ENCODE results near the gene FOXO3. TPM values are rescaled to one million over a fixed set of nuclear protein-coding genes. Genes with fewer than 3 reads are reported as not detected.

Gene FOXO3
- total RNA-seq, 2 donors from 2014 or later: 108 to 144 TPM

DNA sequence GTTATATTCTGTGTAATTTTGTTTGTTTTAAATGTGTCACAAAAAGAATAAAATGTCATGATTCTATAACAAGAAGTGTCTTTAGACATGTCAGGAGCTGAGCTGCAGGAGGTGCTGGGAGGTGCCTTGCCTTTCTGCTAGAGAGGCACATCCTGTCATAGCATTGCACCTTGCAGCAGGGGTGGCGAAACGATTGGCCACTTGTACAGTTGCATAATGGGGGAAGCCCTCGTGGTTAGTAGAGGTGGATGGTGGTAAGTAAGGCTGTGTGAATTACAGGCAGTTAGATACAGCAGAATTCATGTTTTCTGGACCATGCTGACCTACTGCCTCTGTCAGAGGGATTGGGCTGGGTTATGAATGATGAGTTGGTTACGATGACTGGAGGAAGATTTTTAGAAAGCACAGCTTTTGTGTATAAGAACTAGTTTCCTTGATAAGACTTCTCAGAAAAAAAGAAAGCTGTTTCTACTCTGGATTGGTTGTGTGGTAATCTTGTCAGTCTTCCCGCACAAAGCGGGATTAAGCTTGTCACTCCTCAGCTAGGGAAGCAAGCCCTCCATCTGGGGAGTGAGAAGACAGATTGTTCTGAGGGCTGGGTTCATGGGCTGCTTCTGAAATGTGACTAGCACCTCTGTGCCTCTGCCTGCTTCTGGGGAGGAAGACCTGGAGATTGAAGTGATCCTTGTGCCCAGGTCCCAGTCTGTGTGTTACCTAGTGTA lies 74.9 kb downstream of the FOXO3 start:
- Histone ChIP-seq H3K4me1 (replicated peaks) (no peaks in the 10 kb centered on the region), H3K27me3 (replicated peaks; ENCODE audit: insufficient read depth) (no peaks in the 10 kb centered on the region), H3K27ac (no peak overlapping the region), H3K9me3 (no peaks in the 10 kb centered on the region), H3K36me3 (no peaks in the 10 kb centered on the region), H3K4me3 (no peak overlapping the region)
- intact Hi-C loops (cut with DNase I): no loop called here
- no peak for DNase-seq (ENCODE audit: low spot score)
- WGBS: 84% methylated on average over 6 of the region's 6 CpGs
- TF ChIP-seq POLR2AphosphoS5 (IDR thresholded peaks at IDR 0.05): no peak
- TF ChIP-seq, protein P1, sequence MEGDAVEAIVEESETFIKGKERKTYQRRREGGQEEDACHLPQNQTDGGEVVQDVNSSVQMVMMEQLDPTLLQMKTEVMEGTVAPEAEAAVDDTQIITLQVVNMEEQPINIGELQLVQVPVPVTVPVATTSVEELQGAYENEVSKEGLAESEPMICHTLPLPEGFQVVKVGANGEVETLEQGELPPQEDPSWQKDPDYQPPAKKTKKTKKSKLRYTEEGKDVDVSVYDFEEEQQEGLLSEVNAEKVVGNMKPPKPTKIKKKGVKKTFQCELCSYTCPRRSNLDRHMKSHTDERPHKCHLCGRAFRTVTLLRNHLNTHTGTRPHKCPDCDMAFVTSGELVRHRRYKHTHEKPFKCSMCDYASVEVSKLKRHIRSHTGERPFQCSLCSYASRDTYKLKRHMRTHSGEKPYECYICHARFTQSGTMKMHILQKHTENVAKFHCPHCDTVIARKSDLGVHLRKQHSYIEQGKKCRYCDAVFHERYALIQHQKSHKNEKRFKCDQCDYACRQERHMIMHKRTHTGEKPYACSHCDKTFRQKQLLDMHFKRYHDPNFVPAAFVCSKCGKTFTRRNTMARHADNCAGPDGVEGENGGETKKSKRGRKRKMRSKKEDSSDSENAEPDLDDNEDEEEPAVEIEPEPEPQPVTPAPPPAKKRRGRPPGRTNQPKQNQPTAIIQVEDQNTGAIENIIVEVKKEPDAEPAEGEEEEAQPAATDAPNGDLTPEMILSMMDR (IDR thresholded peaks at IDR 0.05): no peak
- no peak for TF ChIP-seq POLR2A (IDR thresholded peaks at IDR 0.05)

DNA sequence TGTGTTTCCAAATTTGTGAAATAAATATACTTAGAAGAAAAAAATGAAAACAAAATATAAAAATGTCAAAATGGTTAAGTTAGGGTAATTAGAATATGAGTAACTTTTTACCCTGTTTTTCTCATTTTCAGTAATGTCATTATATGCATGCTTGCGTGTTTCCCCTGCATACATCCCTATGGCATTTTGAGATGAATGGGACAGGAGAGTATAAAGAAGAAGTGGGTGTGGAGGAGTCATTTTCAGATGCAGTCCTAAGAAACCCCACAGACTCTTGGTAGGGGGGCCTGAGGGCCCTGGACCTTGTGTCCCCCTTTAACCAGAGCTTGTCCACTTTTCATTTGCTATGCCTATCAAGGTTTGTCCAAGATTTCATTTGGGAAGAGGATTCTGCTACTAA lies 77.2 kb downstream of the FOXO3 start:
- no peak for TF ChIP-seq POLR2AphosphoS5 (IDR thresholded peaks at IDR 0.05)
- DNase-seq (ENCODE audit: low spot score): no peak
- Histone ChIP-seq H3K4me3 (no peak overlapping the region), H3K4me1 (replicated peaks) (no peaks in the 10 kb centered on the region), H3K36me3 (no peaks in the 10 kb centered on the region), H3K27me3 (replicated peaks; ENCODE audit: insufficient read depth) (no peaks in the 10 kb centered on the region), H3K9me3 (no peaks in the 10 kb centered on the region), H3K27ac (no peak overlapping the region)
- WGBS: 94% methylated on average over 1 of the region's 1 CpG
- intact Hi-C loops (cut with DNase I): no loop called here

DNA sequence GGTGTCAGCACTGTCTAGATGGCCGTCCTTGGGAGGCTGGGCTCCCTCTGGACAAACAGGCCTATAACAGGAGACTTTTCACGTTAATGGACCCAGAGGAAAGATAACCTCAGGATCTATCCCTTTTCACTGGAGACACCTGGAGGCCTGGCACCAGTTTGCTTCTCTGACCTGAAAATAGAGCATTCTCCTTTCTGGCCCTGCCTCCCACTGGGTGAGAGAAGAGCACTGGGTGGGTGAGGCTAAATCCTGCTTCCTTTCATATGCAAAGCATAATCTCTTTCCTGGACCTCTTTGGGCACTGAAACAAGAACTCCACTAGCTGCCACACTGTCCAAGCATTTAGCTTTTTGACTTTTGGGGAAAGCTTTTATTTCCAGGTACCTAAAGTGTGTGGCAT lies 78.3 kb downstream of the FOXO3 start:
- Histone ChIP-seq H3K36me3 (no peaks in the 10 kb centered on the region), H3K9me3 (no peaks in the 10 kb centered on the region), H3K4me1 (replicated peaks) (no peaks in the 10 kb centered on the region), H3K27ac (no peak overlapping the region), H3K4me3 (no peak overlapping the region), H3K27me3 (replicated peaks; ENCODE audit: insufficient read depth) (no peaks in the 10 kb centered on the region)
- TF ChIP-seq, protein P1 (IDR thresholded peaks at IDR 0.05): no peak
- TF ChIP-seq POLR2A (IDR thresholded peaks at IDR 0.05) (no peak), POLR2AphosphoS5 (IDR thresholded peaks at IDR 0.05) (no peak)
- no peak for DNase-seq (ENCODE audit: low spot score)
- intact Hi-C loops (cut with DNase I): no loop called here
- 64% methylated on average over 2 of the region's 2 CpGs for WGBS

DNA sequence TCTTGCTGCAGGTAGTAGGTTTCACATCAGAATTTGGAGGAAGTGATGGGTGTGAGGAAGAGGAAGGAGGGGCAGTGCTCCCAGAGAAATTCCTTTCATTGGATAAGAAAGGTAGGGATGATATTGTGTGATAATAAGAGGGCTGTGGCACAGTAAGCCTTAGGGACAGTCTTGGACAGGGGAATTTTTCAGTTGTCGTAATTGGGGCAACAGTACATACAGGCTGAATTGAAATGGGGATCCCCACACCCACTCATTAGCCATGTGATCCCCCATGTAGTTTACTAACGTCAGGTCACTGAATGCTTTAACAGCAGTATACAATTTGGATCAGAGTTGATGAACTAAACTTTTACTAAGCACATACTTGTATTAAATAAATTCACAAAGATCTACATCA lies 79.4 kb downstream of the FOXO3 start:
- no peaks in the 10 kb centered on the region for H3K36me3 ChIP-seq
- no peaks in the 10 kb centered on the region for H3K27me3 ChIP-seq (replicated peaks; ENCODE audit: insufficient read depth)
- intact Hi-C loops (cut with DNase I): no loop called here
- no peak for DNase-seq (ENCODE audit: low spot score)
- TF ChIP-seq POLR2AphosphoS5 (IDR thresholded peaks at IDR 0.05): no peak
- no peak for TF ChIP-seq POLR2A (IDR thresholded peaks at IDR 0.05)
- TF ChIP-seq, protein P1 (IDR thresholded peaks at IDR 0.05): no peak
- peaks cover 3% of the 10 kb centered on the region for H3K4me1 ChIP-seq (replicated peaks)
- no peaks in the 10 kb centered on the region for H3K9me3 ChIP-seq
- no peak overlapping the region for H3K27ac ChIP-seq
- H3K4me3 ChIP-seq: no peak overlapping the region
- whole genome bisulfite sequencing: 80% methylated on average over 2 of the region's 2 CpGs

DNA sequence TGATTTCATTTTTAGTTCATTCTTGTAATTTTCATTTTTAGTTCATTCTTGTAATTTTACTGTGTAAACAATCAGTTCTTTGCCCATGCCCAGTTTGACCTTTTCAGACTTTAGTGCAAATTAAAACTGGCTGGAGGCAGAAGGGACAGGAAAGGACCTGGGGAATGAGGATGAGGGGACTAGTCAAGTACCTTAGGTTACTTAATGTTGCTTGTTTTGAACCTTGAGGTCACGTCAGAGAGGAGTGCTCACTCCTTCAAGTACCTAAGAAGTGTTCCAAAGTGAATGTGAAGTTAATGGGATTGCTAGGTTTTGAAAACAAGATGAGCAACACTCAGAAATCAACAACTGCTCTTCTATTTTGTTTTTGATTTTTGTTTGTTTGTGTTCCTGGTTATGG lies 82.5 kb downstream of the FOXO3 start:
- H3K4me1 ChIP-seq (replicated peaks): peaks cover 3% of the 10 kb centered on the region
- H3K9me3 ChIP-seq: no peaks in the 10 kb centered on the region
- H3K4me3 ChIP-seq: no peak overlapping the region
- H3K27ac ChIP-seq: no peak overlapping the region
- no peaks in the 10 kb centered on the region for H3K27me3 ChIP-seq (replicated peaks; ENCODE audit: insufficient read depth)
- intact Hi-C loops (cut with DNase I): no loop called here
- TF ChIP-seq, protein P1 (IDR thresholded peaks at IDR 0.05): no peak
- no peak for TF ChIP-seq POLR2A (IDR thresholded peaks at IDR 0.05)
- no peak for TF ChIP-seq POLR2AphosphoS5 (IDR thresholded peaks at IDR 0.05)
- no peak for DNase-seq (ENCODE audit: low spot score)
- H3K36me3 ChIP-seq: no peaks in the 10 kb centered on the region
- WGBS: 87% methylated on average over 1 of the region's 1 CpG

All from prostate gland (tissue), 2 donors.